SK-N-SH treated with all-trans-retinoic acid at 6 μM for 48 hours (cell line): ENCODE data around the gene CISD1.
A peak's percentile ranks its signal among the peaks of the same experiment; 100 is the strongest.

Source experiments
- ATAC-seq: fragments of 200-7000 bp; cut with Tn5 transposase; 3 replicates; pipeline ENCODE4 v1.9.1; 2020; ENCODE audit warnings: mild to moderate bottlenecking, moderate library complexity
- ARNTL ChIP-seq: fragments of 450-650 bp; formaldehyde crosslinking; IDR thresholded peaks from 2 replicates; pipeline ENCODE4 v1.5.0; 2020; ENCODE audit warnings: low read depth, mild to moderate bottlenecking, moderate library complexity, borderline replicate concordance
- BACH2 ChIP-seq: fragments of 250-450 bp; sonication (Bioruptor Pico); IDR thresholded peaks from 2 replicates; pipeline ENCODE4 v1.9.0; 2021; ENCODE audit warnings: mild to moderate bottlenecking, borderline replicate concordance
- CSDC2 ChIP-seq: fragments of 250-450 bp; sonication (Bioruptor Pico); IDR thresholded peaks from 2 replicates; pipeline ENCODE4 v1.5.0; 2020; ENCODE audit warnings: mild to moderate bottlenecking, moderate library complexity
- ESRRG ChIP-seq: fragments of 250-450 bp; sonication (Bioruptor Pico); IDR thresholded peaks from 2 replicates; pipeline ENCODE4 v1.6.1; 2021; ENCODE audit warnings: mild to moderate bottlenecking
- GLIS3 ChIP-seq: fragments of 250-450 bp; sonication (Bioruptor Pico); IDR thresholded peaks from 2 replicates; pipeline ENCODE4 v1.5.0; 2020; ENCODE audit warnings: mild to moderate bottlenecking, moderate library complexity
- ISL1 ChIP-seq: fragments of 250-450 bp; sonication (Bioruptor Pico); IDR thresholded peaks from 2 replicates; pipeline ENCODE4 v2.1.2; 2022; ENCODE audit warnings: mild to moderate bottlenecking, moderate library complexity
- OSR1 ChIP-seq: fragments of 250-450 bp; sonication (Bioruptor Pico); IDR thresholded peaks from 2 replicates; pipeline ENCODE4 v1.8.0; 2022; ENCODE audit warnings: moderate library complexity, mild to moderate bottlenecking, inconsistent platforms
- PPARA ChIP-seq: fragments of 250-450 bp; sonication (Bioruptor Pico); IDR thresholded peaks from 2 replicates; pipeline ENCODE4 v1.5.0; 2020; ENCODE audit warnings: mild to moderate bottlenecking, borderline replicate concordance
- RARB ChIP-seq: fragments of 250-450 bp; sonication (Bioruptor Pico); IDR thresholded peaks from 2 replicates; pipeline ENCODE4 v1.8.0; 2021; ENCODE audit warnings: mild to moderate bottlenecking, moderate library complexity
- SNAI2 ChIP-seq: fragments of 250-450 bp; sonication (Bioruptor Pico); IDR thresholded peaks from 2 replicates; pipeline ENCODE4 v1.5.0; 2020; ENCODE audit warnings: mild to moderate bottlenecking, moderate library complexity
- TCF4 ChIP-seq: fragments of 250-450 bp; sonication (Bioruptor Pico); IDR thresholded peaks from 2 replicates; pipeline ENCODE4 v1.8.0; 2021; ENCODE audit warnings: mild to moderate bottlenecking, moderate library complexity, borderline replicate concordance
- TOX ChIP-seq: fragments of 250-450 bp; sonication (Bioruptor Pico); IDR thresholded peaks from 2 replicates; pipeline ENCODE4 v1.8.0; 2021; ENCODE audit warnings: mild to moderate bottlenecking, moderate library complexity, borderline replicate concordance
- ZC3H10 ChIP-seq: fragments of 250-450 bp; sonication (Bioruptor Pico); IDR thresholded peaks from 2 replicates; pipeline ENCODE4 v1.5.1; 2021; ENCODE audit warnings: mild to moderate bottlenecking, moderate library complexity
- ZFP3 ChIP-seq: fragments of 250-450 bp; sonication (Bioruptor Pico); IDR thresholded peaks from 2 replicates; pipeline ENCODE4 v1.5.0; 2020; ENCODE audit warnings: mild to moderate bottlenecking, moderate library complexity
- ZFP30 ChIP-seq: fragments of 450-650 bp; formaldehyde crosslinking; IDR thresholded peaks from 2 replicates; pipeline ENCODE4 v1.5.0; 2022; ENCODE audit warnings: mild to moderate bottlenecking, moderate library complexity
- ZNF565 ChIP-seq: fragments of 450-650 bp; formaldehyde crosslinking; conservative IDR thresholded peaks from 2 replicates; pipeline ENCODE4 v1.5.0; 2020; ENCODE audit warnings: low read depth, mild to moderate bottlenecking, moderate library complexity
- ZNF70 ChIP-seq: fragments of 450-650 bp; formaldehyde crosslinking; IDR thresholded peaks from 2 replicates; pipeline ENCODE4 v1.5.0; 2020; ENCODE audit warnings: mild to moderate bottlenecking, moderate library complexity
- ZNF8 ChIP-seq: fragments of 450-650 bp; formaldehyde crosslinking; IDR thresholded peaks from 2 replicates; pipeline ENCODE4 v1.5.0; 2020; ENCODE audit warnings: mild to moderate bottlenecking, moderate library complexity
- TF ChIP-seq, protein P1 (sequence below): fragments of 250-450 bp; sonication (Bioruptor Pico); IDR thresholded peaks from 2 replicates; pipeline ENCODE4 v1.8.0; 2020; ENCODE audit warnings: mild to moderate bottlenecking, moderate library complexity, borderline replicate concordance
- TF ChIP-seq, protein P2 (sequence below): fragments of 250-450 bp; sonication (Bioruptor Pico); IDR thresholded peaks from 2 replicates; pipeline ENCODE4 v1.5.0; 2020; ENCODE audit warnings: mild to moderate bottlenecking, moderate library complexity
- TF ChIP-seq, protein P3 (sequence below): fragments of 250-450 bp; sonication (Bioruptor Pico); IDR thresholded peaks from 2 replicates; pipeline ENCODE4 v1.5.1; 2021; ENCODE audit warnings: mild to moderate bottlenecking, moderate library complexity
- TF ChIP-seq, protein P4 (sequence below): fragments of 250-450 bp; sonication (Bioruptor Pico); IDR thresholded peaks from 2 replicates; pipeline ENCODE4 v1.5.1; 2020; ENCODE audit warnings: low read depth, mild to moderate bottlenecking, moderate library complexity

The CISD1 gene

DNA sequence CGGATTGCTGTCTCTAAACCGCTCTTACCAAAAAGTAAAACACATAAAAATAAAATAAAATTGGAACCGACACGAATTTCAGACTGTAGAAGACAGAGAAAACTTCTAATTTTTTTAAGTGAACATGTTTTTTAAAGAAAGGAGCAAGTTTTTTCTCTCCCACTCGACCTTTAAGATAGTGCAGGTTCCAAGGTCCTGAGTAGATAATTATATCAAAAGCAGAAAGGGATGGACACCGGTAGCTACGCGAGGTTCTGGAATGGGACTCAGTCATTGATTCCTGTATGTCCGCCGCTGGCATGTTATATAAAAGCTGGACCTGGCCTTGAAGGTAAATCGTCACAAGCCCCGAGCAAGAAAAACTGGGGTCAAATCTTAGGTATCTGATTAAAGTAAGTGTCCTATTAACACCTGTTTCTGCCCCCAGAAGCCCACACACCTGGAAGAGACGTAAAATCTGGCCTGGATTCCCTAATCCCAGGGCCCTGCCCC lies 462 bp upstream of the CISD1 start:
- ATAC-seq: peak; percentile 45
- TF ChIP-seq, protein P1, sequence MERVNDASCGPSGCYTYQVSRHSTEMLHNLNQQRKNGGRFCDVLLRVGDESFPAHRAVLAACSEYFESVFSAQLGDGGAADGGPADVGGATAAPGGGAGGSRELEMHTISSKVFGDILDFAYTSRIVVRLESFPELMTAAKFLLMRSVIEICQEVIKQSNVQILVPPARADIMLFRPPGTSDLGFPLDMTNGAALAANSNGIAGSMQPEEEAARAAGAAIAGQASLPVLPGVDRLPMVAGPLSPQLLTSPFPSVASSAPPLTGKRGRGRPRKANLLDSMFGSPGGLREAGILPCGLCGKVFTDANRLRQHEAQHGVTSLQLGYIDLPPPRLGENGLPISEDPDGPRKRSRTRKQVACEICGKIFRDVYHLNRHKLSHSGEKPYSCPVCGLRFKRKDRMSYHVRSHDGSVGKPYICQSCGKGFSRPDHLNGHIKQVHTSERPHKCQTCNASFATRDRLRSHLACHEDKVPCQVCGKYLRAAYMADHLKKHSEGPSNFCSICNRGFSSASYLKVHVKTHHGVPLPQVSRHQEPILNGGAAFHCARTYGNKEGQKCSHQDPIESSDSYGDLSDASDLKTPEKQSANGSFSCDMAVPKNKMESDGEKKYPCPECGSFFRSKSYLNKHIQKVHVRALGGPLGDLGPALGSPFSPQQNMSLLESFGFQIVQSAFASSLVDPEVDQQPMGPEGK (CRISPR knock-in tag): no peak
- TF ChIP-seq ZC3H10 (CRISPR knock-in tag) (no peak), TOX (no peak), RARB (CRISPR knock-in tag) (no peak), ZNF8 (no peak), OSR1 (CRISPR knock-in tag) (no peak), GLIS3 (no peak), TCF4 (no peak), ZFP30 (CRISPR knock-in tag) (no peak), ISL1 (CRISPR knock-in tag) (no peak)
- TF ChIP-seq, protein P2, sequence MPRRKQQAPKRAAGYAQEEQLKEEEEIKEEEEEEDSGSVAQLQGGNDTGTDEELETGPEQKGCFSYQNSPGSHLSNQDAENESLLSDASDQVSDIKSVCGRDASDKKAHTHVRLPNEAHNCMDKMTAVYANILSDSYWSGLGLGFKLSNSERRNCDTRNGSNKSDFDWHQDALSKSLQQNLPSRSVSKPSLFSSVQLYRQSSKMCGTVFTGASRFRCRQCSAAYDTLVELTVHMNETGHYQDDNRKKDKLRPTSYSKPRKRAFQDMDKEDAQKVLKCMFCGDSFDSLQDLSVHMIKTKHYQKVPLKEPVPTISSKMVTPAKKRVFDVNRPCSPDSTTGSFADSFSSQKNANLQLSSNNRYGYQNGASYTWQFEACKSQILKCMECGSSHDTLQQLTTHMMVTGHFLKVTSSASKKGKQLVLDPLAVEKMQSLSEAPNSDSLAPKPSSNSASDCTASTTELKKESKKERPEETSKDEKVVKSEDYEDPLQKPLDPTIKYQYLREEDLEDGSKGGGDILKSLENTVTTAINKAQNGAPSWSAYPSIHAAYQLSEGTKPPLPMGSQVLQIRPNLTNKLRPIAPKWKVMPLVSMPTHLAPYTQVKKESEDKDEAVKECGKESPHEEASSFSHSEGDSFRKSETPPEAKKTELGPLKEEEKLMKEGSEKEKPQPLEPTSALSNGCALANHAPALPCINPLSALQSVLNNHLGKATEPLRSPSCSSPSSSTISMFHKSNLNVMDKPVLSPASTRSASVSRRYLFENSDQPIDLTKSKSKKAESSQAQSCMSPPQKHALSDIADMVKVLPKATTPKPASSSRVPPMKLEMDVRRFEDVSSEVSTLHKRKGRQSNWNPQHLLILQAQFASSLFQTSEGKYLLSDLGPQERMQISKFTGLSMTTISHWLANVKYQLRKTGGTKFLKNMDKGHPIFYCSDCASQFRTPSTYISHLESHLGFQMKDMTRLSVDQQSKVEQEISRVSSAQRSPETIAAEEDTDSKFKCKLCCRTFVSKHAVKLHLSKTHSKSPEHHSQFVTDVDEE (CRISPR knock-in tag): no peak

DNA sequence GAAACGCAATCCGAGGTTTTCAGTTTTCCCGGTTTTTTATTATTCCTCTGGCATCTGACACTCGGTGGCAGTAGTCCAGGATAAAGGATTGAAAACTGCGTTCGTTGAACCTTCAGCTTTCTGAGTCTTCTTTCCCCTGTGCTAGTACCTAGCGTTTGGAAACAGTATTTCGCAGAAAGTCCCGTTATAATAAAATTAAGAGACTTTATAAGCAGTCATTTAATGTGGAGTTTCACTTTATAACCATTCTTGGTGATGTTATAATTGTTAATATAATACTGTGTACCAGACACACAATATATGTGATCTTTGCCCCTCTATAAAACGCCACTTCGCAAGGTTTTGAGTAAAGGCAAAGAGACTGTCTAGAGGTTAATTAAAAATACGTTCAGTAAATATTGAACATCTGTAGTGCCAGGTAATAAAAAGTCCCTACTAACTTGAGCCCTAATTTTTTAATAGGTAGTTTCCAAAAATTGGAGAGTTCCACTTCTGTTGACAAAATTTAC lies 874 bp downstream of the CISD1 start:
- no peak for ATAC-seq
- TF ChIP-seq TOX (no peak), TCF4 (no peak), PPARA (CRISPR knock-in tag) (no peak), ESRRG (CRISPR knock-in tag) (no peak), BACH2 (CRISPR knock-in tag) (no peak), ZFP3 (CRISPR knock-in tag) (no peak), ZNF565 (CRISPR knock-in tag) (no peak), CSDC2 (CRISPR knock-in tag) (no peak), ARNTL (no peak), ZC3H10 (CRISPR knock-in tag) (no peak), ISL1 (CRISPR knock-in tag) (no peak), OSR1 (CRISPR knock-in tag) (no peak), ZNF8 (no peak), ZNF70 (no peak), GLIS3 (no peak), SNAI2 (no peak)
- TF ChIP-seq, protein P3, sequence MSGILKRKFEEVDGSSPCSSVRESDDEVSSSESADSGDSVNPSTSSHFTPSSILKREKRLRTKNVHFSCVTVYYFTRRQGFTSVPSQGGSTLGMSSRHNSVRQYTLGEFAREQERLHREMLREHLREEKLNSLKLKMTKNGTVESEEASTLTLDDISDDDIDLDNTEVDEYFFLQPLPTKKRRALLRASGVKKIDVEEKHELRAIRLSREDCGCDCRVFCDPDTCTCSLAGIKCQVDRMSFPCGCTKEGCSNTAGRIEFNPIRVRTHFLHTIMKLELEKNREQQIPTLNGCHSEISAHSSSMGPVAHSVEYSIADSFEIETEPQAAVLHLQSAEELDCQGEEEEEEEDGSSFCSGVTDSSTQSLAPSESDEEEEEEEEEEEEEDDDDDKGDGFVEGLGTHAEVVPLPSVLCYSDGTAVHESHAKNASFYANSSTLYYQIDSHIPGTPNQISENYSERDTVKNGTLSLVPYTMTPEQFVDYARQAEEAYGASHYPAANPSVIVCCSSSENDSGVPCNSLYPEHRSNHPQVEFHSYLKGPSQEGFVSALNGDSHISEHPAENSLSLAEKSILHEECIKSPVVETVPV: no peak
- TF ChIP-seq, protein P2 (CRISPR knock-in tag): no peak

DNA sequence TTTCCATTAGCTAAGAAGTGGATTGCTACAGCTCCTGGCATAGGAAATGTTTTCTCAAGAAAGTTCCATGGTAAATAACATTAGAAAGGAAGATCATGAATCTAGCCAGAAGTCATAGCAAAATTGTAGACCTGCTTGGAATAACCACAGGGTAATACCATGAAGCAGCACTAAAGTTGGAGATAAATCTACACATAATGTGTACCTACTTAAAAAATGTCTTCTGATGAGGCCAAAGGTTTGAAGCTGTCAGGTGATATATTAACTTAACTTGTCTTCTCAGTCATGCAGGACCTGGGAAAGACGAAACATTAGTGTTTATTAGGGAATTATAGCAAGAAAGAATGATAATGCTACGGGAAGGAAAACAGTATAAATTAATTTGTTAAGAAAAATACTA lies 6.3 kb downstream of the CISD1 start:
- ATAC-seq: no peak
- TF ChIP-seq ZNF70 (no peak), ZFP30 (CRISPR knock-in tag) (no peak), GLIS3 (no peak), ISL1 (CRISPR knock-in tag) (no peak), BACH2 (CRISPR knock-in tag) (no peak), ZFP3 (CRISPR knock-in tag) (no peak), TOX (no peak), TCF4 (no peak), ESRRG (CRISPR knock-in tag) (no peak), OSR1 (CRISPR knock-in tag) (no peak)
- TF ChIP-seq, protein P3: no peak
- TF ChIP-seq, protein P4, sequence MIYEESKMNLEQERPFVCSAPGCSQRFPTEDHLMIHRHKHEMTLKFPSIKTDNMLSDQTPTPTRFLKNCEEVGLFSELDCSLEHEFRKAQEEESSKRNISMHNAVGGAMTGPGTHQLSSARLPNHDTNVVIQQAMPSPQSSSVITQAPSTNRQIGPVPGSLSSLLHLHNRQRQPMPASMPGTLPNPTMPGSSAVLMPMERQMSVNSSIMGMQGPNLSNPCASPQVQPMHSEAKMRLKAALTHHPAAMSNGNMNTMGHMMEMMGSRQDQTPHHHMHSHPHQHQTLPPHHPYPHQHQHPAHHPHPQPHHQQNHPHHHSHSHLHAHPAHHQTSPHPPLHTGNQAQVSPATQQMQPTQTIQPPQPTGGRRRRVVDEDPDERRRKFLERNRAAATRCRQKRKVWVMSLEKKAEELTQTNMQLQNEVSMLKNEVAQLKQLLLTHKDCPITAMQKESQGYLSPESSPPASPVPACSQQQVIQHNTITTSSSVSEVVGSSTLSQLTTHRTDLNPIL (CRISPR knock-in tag): no peak
